Activated naive CD8-positive, alpha-beta T cell treated with anti-CD3 and anti-CD28 coated beads for 36 hours (primary cell): ENCODE data around the gene HDDC2. TPM values are rescaled to one million over a fixed set of nuclear protein-coding genes. Genes with fewer than 3 reads are reported as not detected.

Experiments
- DNase-seq: peaks from one replicate; pipeline ENCODE4 v3.0.0; 2021
- H3K27ac Mint-ChIP-seq: one replicate; pipeline ENCODE4 v1.8.0; 2022; ENCODE audit warnings: mild to moderate bottlenecking, moderate library complexity, mixed read lengths
- H3K27me3 Mint-ChIP-seq: one replicate; pipeline ENCODE4 v1.8.0; 2022; ENCODE audit warnings: mild to moderate bottlenecking, mixed read lengths
- H3K36me3 Mint-ChIP-seq: one replicate; pipeline ENCODE4 v1.8.0; 2021; ENCODE audit warnings: mild to moderate bottlenecking, mixed read lengths
- H3K4me1 Mint-ChIP-seq: one replicate; pipeline ENCODE4 v1.8.0; 2021; ENCODE audit warnings: mixed read lengths
- H3K4me3 Mint-ChIP-seq: one replicate; pipeline ENCODE4 v1.8.0; 2022; ENCODE audit warnings: mild to moderate bottlenecking, moderate library complexity, mixed read lengths
- H3K9me3 Mint-ChIP-seq: one replicate; pipeline ENCODE4 v1.8.0; 2022; ENCODE audit warnings: mixed read lengths
- total RNA-seq, 2 experiments: library from RNA; stranded (reverse); gene quantifications; one replicate each; pipeline ENCODE4 v1.2.3, GENCODE V29; 2021

Gene HDDC2
- total RNA-seq, 2 experiments from 2014 or later: 130 to 131 TPM

GRCh38 chr6:125269328-125269985, 32.3 kb downstream of the HDDC2 start:
- Mint-ChIP-seq H3K27ac (no peak overlapping the region), H3K9me3 (no peaks in the 10 kb centered on the region), H3K27me3 (no peaks in the 10 kb centered on the region), H3K36me3 (peaks cover 30% of the 10 kb centered on the region), H3K4me3 (no peak overlapping the region), H3K4me1 (no peaks in the 10 kb centered on the region)
- no peak for DNase-seq

- no peaks in the 10 kb centered on the region for H3K27me3 Mint-ChIP-seq
- H3K27ac Mint-ChIP-seq: no peak overlapping the region
- H3K4me3 Mint-ChIP-seq: no peak overlapping the region
- no peaks in the 10 kb centered on the region for H3K4me1 Mint-ChIP-seq
- H3K9me3 Mint-ChIP-seq: no peaks in the 10 kb centered on the region
- peaks cover 23% of the 10 kb centered on the region for H3K36me3 Mint-ChIP-seq
- DNase-seq: no peak
These were observed 33.0 kb downstream of the HDDC2 start for GRCh38 chr6:125268765-125269164.

GRCh38 chr6:125267806-125268523, 33.8 kb downstream of the HDDC2 start:
- Mint-ChIP-seq H3K27me3 (no peaks in the 10 kb centered on the region), H3K4me1 (no peaks in the 10 kb centered on the region), H3K36me3 (peaks cover 16% of the 10 kb centered on the region), H3K9me3 (no peaks in the 10 kb centered on the region), H3K27ac (no peak overlapping the region), H3K4me3 (no peak overlapping the region)
- DNase-seq: no peak

GRCh38 chr6:125264476-125264875, 37.3 kb downstream of the HDDC2 start:
- Mint-ChIP-seq H3K27me3 (no peaks in the 10 kb centered on the region), H3K9me3 (no peaks in the 10 kb centered on the region), H3K4me1 (peaks cover 3% of the 10 kb centered on the region), H3K36me3 (peaks cover 2% of the 10 kb centered on the region), H3K4me3 (no peak overlapping the region), H3K27ac (no peak overlapping the region)
- DNase-seq: no peak

GRCh38 chr6:125262016-125263013, 39.5 kb downstream of the HDDC2 start:
- no peaks in the 10 kb centered on the region for H3K27me3 Mint-ChIP-seq
- H3K4me1 Mint-ChIP-seq: peaks cover 3% of the 10 kb centered on the region
- H3K9me3 Mint-ChIP-seq: no peaks in the 10 kb centered on the region
- no peak overlapping the region for H3K4me3 Mint-ChIP-seq
- no peak overlapping the region for H3K27ac Mint-ChIP-seq
- H3K36me3 Mint-ChIP-seq: peaks cover 2% of the 10 kb centered on the region
- DNase-seq: no peak

- Mint-ChIP-seq H3K36me3 (peaks cover 2% of the 10 kb centered on the region), H3K27ac (no peak overlapping the region), H3K9me3 (no peaks in the 10 kb centered on the region), H3K4me1 (peaks cover 3% of the 10 kb centered on the region), H3K4me3 (no peak overlapping the region), H3K27me3 (no peaks in the 10 kb centered on the region)
- DNase-seq: no peak
These were observed 42.4 kb downstream of the HDDC2 start for GRCh38 chr6:125259354-125259736.

GRCh38 chr6:125258651-125259353, 43.0 kb downstream of the HDDC2 start:
- H3K4me3 Mint-ChIP-seq: no peak overlapping the region
- no peak overlapping the region for H3K27ac Mint-ChIP-seq
- peaks cover 2% of the 10 kb centered on the region for H3K36me3 Mint-ChIP-seq
- no peaks in the 10 kb centered on the region for H3K9me3 Mint-ChIP-seq
- DNase-seq: no peak
- H3K4me1 Mint-ChIP-seq: peaks cover 3% of the 10 kb centered on the region
- H3K27me3 Mint-ChIP-seq: no peaks in the 10 kb centered on the region

- Mint-ChIP-seq H3K27me3 (no peaks in the 10 kb centered on the region), H3K4me3 (no peak overlapping the region), H3K27ac (no peak overlapping the region), H3K36me3 (peaks cover 2% of the 10 kb centered on the region), H3K4me1 (peaks cover 3% of the 10 kb centered on the region), H3K9me3 (no peaks in the 10 kb centered on the region)
- no peak for DNase-seq
These were observed 44.4 kb downstream of the HDDC2 start for GRCh38 chr6:125257351-125257750.

- Mint-ChIP-seq H3K36me3 (no peaks in the 10 kb centered on the region), H3K4me3 (no peak overlapping the region), H3K4me1 (no peaks in the 10 kb centered on the region), H3K9me3 (no peaks in the 10 kb centered on the region), H3K27ac (no peak overlapping the region), H3K27me3 (peaks cover 3% of the 10 kb centered on the region)
- DNase-seq: no peak
These were observed 46.6 kb downstream of the HDDC2 start for GRCh38 chr6:125255201-125255600.

GRCh38 chr6:125254321-125254720, 47.4 kb downstream of the HDDC2 start:
- Mint-ChIP-seq H3K27me3 (peaks cover 3% of the 10 kb centered on the region), H3K27ac (no peak overlapping the region), H3K9me3 (no peaks in the 10 kb centered on the region), H3K4me3 (no peak overlapping the region), H3K36me3 (no peaks in the 10 kb centered on the region), H3K4me1 (no peaks in the 10 kb centered on the region)
- no peak for DNase-seq

- Mint-ChIP-seq H3K36me3 (no peaks in the 10 kb centered on the region), H3K27me3 (peaks cover 3% of the 10 kb centered on the region), H3K9me3 (no peaks in the 10 kb centered on the region), H3K4me1 (no peaks in the 10 kb centered on the region), H3K27ac (no peak overlapping the region), H3K4me3 (no peak overlapping the region)
- no peak for DNase-seq
These were observed 47.9 kb downstream of the HDDC2 start for GRCh38 chr6:125253881-125254280.

GRCh38 chr6:125252891-125253290, 48.9 kb downstream of the HDDC2 start:
- H3K4me3 Mint-ChIP-seq: no peak overlapping the region
- H3K9me3 Mint-ChIP-seq: no peaks in the 10 kb centered on the region
- H3K4me1 Mint-ChIP-seq: no peaks in the 10 kb centered on the region
- no peak for DNase-seq
- peaks cover 3% of the 10 kb centered on the region for H3K27me3 Mint-ChIP-seq
- H3K36me3 Mint-ChIP-seq: no peaks in the 10 kb centered on the region
- no peak overlapping the region for H3K27ac Mint-ChIP-seq

- no peaks in the 10 kb centered on the region for H3K4me1 Mint-ChIP-seq
- peaks cover 5% of the 10 kb centered on the region for H3K27me3 Mint-ChIP-seq
- no peaks in the 10 kb centered on the region for H3K9me3 Mint-ChIP-seq
- no peaks in the 10 kb centered on the region for H3K36me3 Mint-ChIP-seq
- no peak overlapping the region for H3K27ac Mint-ChIP-seq
- no peak for DNase-seq
- H3K4me3 Mint-ChIP-seq: no peak overlapping the region
These were observed 50.1 kb downstream of the HDDC2 start for GRCh38 chr6:125251516-125252220.

- H3K4me1 Mint-ChIP-seq: no peaks in the 10 kb centered on the region
- H3K27ac Mint-ChIP-seq: no peak overlapping the region
- H3K4me3 Mint-ChIP-seq: no peak overlapping the region
- no peak for DNase-seq
- H3K36me3 Mint-ChIP-seq: no peaks in the 10 kb centered on the region
- peaks cover 8% of the 10 kb centered on the region for H3K27me3 Mint-ChIP-seq
- H3K9me3 Mint-ChIP-seq: no peaks in the 10 kb centered on the region
These were observed 51.3 kb downstream of the HDDC2 start for GRCh38 chr6:125250511-125250910.
